Measurements from ENCODE around the gene THSD4.
"Not testable (repeated sequence)": the region's sequence is repeated elsewhere in the genome, so short reads cannot be mapped to it uniquely, and the experiment has no call there.

THSD4 gene

DNA sequence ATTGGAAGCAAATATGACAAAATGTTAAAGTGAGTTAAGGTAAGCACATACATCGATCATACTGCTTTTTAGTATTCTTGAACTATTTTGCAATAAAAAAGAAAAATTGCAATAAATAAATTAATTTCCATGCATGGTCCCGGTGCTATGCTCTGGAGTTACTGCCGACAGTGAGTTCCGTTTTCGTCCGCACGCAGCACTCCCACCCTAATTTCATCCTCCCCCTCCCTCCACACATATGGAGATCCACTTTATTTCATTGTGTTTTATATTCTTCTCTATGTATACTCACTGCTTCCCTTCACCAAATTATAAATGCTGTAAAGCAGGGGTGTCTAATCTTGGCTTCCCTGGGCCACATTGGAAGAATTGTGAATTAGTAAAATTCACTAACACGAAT, 247.3 kb downstream of the THSD4 start:
- no peak for DNase-seq

DNA sequence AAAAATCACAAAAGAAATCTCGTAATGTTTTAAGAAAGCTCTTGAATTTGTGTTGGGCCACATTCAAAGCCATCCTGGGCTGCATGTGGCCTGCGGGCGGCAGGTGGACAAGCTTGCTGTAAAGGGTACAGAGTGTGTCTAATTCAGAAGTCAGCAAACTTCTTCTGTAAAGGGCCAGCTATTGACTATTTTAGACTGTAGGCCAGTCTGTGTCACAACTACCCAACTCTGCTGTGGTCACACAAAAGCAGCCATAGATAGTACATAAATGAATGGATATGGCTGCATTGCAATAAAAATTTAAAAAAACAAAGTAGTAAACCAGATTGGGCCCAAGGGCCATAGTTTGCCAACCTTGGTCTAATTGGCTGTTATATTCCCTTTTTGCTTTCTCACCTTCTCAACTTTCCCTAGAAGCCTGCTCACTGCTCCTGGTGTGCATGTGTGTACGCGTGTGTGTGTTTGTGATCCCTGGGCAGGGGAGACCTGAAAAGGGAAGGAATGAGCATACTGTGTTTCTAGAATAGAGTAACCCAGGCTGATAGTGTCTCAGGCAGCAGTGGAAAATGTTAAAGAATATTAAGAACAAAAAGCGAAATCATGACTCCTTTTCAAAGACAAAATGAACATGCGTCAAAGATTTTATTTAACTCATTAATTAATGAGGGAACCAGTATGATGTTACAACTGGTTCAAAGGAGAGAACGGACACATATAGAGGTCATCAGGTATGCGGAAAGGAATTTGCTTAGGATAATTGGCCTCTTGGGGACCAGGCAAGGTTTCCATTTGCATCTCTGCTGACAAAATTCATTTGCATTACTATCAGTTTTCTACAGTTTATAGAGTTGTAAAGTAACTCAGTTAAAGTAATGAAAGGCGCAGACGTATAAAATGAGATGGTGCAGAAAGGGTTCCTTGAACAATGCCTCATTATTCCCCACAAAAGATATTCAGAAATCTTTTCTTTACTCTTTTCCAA, 248.0 kb downstream of the THSD4 start:
- DNase-seq: no peak

DNA sequence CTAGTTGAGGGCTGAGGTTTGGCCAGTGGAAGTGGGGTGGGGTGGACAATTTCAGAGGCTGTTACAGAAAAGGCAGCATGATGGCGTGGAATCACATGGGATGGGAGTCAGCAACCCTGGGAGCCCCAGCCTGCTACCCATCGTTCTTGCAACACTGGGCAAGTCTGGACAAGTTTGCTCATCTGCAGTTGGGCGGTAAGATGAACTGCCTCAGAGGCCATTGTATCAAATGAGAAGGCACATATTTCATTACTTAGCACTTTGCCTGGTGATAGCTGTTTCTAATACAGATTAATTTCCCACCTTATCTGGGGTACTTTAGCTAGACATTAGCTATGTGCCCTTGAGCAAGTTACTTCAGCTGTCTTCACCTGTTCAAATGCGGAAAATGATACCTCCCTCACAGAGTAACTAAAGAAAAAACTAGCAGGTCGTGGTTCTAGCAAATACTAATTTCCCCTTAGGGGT, 248.9 kb downstream of the THSD4 start:
- DNase-seq: no peak

- no peak for DNase-seq
Measured at GRCh38 chr15:71366522-71366921, 251.3 kb downstream of the THSD4 start.

DNA sequence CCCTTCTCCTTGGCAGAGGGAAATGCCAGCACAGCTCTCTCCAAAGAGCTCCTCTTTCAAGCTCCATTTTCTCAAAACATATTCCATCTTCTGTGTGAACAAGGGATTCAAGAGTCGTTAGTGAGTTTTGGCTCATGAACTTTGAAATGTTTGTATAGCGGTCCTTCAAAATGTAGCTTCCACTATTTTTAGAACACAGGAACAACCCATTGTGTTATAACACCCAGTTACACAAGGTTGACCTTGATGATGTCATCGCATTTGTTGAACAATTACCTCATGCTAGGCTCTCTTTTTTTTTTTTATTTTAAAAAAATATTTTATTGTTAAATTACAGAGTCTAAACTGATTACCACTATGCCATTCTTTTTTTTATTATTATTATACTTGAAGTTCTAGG, 251.7 kb downstream of the THSD4 start:
- no peak for DNase-seq

DNA sequence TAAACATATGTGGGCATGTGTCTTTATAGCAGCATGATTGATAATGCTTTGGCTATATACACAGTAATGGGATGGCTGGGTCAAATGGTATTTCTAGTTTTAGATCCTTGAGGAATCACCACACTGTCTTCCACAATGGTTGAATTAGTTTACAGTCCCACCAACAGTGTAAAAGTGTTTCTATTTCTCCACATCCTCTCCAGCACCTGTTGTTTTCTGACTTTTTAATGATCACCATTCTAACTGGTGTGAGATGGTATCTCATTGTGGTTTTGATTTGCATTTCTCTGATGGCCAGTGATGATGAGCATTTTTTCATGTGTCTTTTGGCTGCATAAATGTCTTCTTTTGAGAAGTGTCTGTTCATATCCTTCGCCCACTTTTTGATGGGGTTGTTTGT, 252.5 kb downstream of the THSD4 start:
- not testable (repeated sequence) for DNase-seq

GRCh38 chr15:71372769-71373168, 257.5 kb downstream of the THSD4 start:
- not testable (repeated sequence) for DNase-seq

DNA sequence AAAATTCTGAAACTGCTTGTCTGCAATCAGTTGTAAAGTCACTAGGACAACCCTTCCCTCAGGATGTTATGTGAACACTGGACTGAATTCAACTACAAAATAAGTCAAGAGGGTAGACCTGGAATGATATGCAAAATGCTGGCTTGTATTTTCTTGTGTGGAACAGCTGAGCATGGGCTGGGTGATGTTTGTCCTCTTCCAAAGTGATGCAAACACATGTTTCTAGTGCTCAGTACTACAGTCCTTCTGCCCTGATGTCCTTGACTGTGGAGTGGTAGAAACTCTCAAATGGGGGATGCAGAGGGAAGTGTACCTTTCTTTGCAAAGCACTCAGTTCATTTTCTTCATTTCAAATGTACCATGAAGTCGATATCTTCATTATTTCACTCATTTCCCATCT, 258.6 kb downstream of the THSD4 start:
- no peak for DNase-seq

- no peak for DNase-seq
Measured at GRCh38 chr15:71374607-71375352, 259.5 kb downstream of the THSD4 start.

DNA sequence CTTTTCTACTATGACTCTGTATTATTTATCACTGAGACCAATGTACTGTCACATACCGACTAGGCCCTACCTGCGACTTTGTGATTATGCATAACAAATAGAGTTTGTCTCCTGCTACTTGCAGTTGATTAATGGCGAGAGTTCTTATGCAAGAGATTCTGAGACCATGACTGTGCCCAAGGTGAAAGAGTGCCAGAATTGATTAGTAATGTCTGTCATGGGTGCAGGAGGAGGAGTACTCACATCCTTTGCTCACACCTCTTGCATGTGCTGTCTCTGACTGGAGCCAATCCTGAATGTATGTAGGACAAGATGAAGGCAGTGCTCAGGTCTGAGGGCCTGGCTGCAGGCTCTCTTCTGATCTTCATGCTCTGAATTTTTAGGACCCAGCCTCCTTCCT, 260.7 kb downstream of the THSD4 start:
- no peak for DNase-seq

GRCh38 chr15:71379893-71380292, 264.6 kb downstream of the THSD4 start:
- DNase-seq: no peak

GRCh38 chr15:71380345-71380744, 265.1 kb downstream of the THSD4 start:
- no peak for DNase-seq

- no peak for DNase-seq
Measured at GRCh38 chr15:71384501-71384900, 269.2 kb downstream of the THSD4 start.

GRCh38 chr15:71385026-71385425, 269.8 kb downstream of the THSD4 start:
- DNase-seq: no peak

GRCh38 chr15:71385457-71385856, 270.2 kb downstream of the THSD4 start:
- no peak for DNase-seq

GRCh38 chr15:71386005-71386404, 270.7 kb downstream of the THSD4 start:
- no peak for DNase-seq

- DNase-seq: no peak
Measured at GRCh38 chr15:71386448-71387236, 271.4 kb downstream of the THSD4 start.

GRCh38 chr15:71387810-71388209, 272.5 kb downstream of the THSD4 start:
- DNase-seq: no peak

DNA sequence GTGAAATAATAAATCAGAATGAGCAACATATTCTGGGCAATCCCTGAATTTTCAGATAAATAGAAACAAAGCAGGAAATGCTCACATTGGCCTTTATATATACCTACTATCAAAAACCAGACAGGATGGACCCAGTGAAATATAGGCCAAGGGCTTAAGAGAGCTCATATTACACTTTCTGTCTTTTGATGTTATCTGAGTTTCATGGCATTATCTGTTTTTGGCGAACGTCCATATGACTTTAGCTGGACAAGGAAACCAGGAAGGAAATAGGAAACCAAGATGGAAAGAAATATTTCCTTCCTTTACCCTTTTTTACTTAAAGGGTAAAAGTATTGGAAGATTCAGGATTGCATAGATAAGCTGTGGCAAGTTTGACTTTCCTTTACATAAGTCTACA, 274.8 kb downstream of the THSD4 start:
- no peak for DNase-seq

DNA sequence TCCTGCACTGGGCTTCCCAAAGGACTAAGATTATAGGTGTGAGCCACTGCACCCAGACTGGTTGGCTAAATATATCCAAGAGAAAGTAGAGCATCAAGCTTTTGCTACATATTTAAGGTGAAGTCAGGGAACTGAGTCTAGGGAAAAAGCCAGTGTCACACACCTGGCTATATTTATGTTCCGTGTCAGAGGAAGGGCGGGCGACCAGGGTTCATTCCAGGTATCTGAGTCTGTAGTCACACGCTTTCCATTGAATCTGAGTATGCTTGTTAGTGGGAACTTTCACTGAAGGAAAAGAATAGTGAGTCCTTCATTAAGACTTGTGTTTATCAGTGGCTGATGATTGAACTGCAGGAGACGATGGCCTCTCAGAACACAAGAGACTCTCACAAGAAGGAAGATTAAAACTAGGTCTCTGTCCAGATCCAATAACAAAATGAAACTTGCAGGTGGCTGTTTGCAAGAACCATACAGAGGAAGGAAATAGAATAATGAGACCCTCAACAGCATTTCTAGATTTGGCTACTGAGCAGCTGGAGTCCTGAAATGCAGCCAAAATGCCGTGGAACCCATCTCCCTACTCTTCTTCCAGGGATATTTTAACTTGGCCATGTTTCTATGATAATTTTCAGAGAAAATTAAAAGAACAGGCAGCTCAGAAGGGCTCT, 276.3 kb downstream of the THSD4 start:
- DNase-seq: no peak

- no peak for DNase-seq
Measured at GRCh38 chr15:71392861-71393283, 277.6 kb downstream of the THSD4 start.

DNA sequence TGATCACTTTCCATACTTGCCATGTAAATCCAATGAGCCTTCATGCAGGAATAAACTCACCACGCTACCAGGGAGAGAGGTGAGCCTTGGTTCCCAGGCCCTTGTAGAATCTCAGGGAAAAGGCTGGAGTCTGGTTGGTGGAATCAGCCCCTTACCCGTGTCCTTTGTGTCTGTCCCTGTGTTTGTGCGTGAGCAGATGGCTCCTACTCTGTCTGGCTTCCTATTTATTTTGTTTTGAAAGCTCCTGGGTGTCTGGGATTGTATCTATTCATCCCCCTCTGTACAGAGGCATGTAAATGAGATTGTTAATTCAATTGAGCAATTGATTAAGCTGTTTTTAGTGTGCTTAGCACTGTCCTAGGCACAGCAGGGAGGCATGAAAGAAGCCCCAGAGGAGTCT, 278.1 kb downstream of the THSD4 start:
- DNase-seq: no peak

Data from left hindlimb (tissue), 1 donor.